Endothelial cell of umbilical vein (primary cell): ENCODE results near the gene PLAAT1. TPM values are rescaled to one million over a fixed set of nuclear protein-coding genes. Genes with fewer than 3 reads are reported as not detected.

Source experiments
- BruUV-seq: library from RNA; stranded (reverse); fragments of 400-500 nt; replicated peaks from 2 replicates; lab custom pipeline; 2021; lab: Mats Ljungman, UMichigan
- CTCF ChIA-PET: fragments of 300-600, 350-600 bp; sonication (Branson Sonifier 250); formaldehyde crosslinking; loops from one replicate; lab custom pipeline; 2021; ENCODE audit warnings: antibody characterized with exemption, inconsistent platforms; lab: Charles Lee
- POLR2A ChIA-PET: fragments of 300-600, 350-600 bp; sonication (Branson Sonifier 250); formaldehyde crosslinking; loops from one replicate; lab custom pipeline; 2021; ENCODE audit warnings: antibody characterized with exemption, inconsistent platforms; lab: Charles Lee
- DNase-seq: peaks from one replicate; pipeline ENCODE4 v3.0.0-alpha.2; 2011; ENCODE audit warnings: low read depth, low spot score
- FAIRE-seq: peaks from 2 replicates; lab custom pipeline; 2011; peaks lifted over from hg19 to GRCh38; lab: Jason Lieb, UNC
- H2AFZ ChIP-seq: 2 replicates; pipeline ENCODE4 v1.6.0; 2012; ENCODE audit warnings: low read depth, low read length, control low read depth, inconsistent platforms
- H3K27ac ChIP-seq: 2 replicates; pipeline ENCODE4 v1.5.1; 2011; ENCODE audit warnings: low read depth, mild to moderate bottlenecking, control low read depth, low read length, moderate library complexity; ENCODE audit not compliant: insufficient read depth
- H3K27me3 ChIP-seq, 2 experiments: 2 replicates each; pipeline versions ENCODE4 v1.6.0 to v1.6.1; 2011; ENCODE audit warnings: low read length in 2 of 2, mixed read lengths in 1 of 2; ENCODE audit not compliant: control insufficient read depth in 2 of 2, insufficient read depth in 2 of 2
- H3K36me3 ChIP-seq, 2 experiments: 2 replicates in 1 of 2; 3 replicates in 1 of 2; pipeline ENCODE4 v1.5.1; 2011; ENCODE audit warnings: low read length in 2 of 2, mild to moderate bottlenecking in 1 of 2, moderate library complexity in 1 of 2; ENCODE audit not compliant: control insufficient read depth in 2 of 2, insufficient read depth in 2 of 2; ENCODE audit errors: extremely low read depth in 1 of 2
- H3K4me1 ChIP-seq: 3 replicates; pipeline ENCODE4 v1.5.1; 2011; ENCODE audit warnings: mild to moderate bottlenecking, low read length; ENCODE audit not compliant: control insufficient read depth, insufficient read depth; ENCODE audit errors: extremely low read depth
- H3K4me2 ChIP-seq: 2 replicates; pipeline ENCODE4 v1.6.1; 2011; ENCODE audit warnings: low read length, control low read depth, mixed read lengths; ENCODE audit not compliant: insufficient read depth
- H3K4me3 ChIP-seq, 3 experiments: fragments of 200-600 bp in 1 of 3; sonication (generic), shearing (Covaris generic) in 1 of 3; replicated peaks in 1 of 3; 2 replicates each; pipeline ENCODE4 v1.5.1; 2011 to 2016; ENCODE audit warnings: control low read depth in 3 of 3, low read length in 3 of 3, mild to moderate bottlenecking in 2 of 3, inconsistent platforms in 1 of 3, low read depth in 1 of 3, moderate library complexity in 1 of 3; ENCODE audit not compliant: insufficient read depth in 1 of 3
- H3K79me2 ChIP-seq: 2 replicates; pipeline ENCODE4 v1.6.0; 2012; ENCODE audit warnings: low read length, inconsistent platforms; ENCODE audit not compliant: control insufficient read depth, insufficient read depth
- H3K9ac ChIP-seq: replicated peaks from 2 replicates; pipeline ENCODE3; 2011; ENCODE audit warnings: low read length, control low read depth; ENCODE audit not compliant: insufficient read depth; ENCODE audit errors: extremely low read depth
- H3K9me1 ChIP-seq: replicated peaks from 3 replicates; pipeline ENCODE4 v1.6.0; 2011; ENCODE audit warnings: mild to moderate bottlenecking, low read length; ENCODE audit not compliant: control insufficient read depth, insufficient read depth; ENCODE audit errors: extremely low read depth
- H3K9me3 ChIP-seq: replicated peaks from 2 replicates; pipeline ENCODE4 v1.5.1; 2012; ENCODE audit warnings: low read length, inconsistent platforms; ENCODE audit not compliant: control insufficient read depth, insufficient read depth
- H4K20me1 ChIP-seq: replicated peaks from 2 replicates; pipeline ENCODE3; 2011; ENCODE audit warnings: mild to moderate bottlenecking, low read length; ENCODE audit not compliant: control insufficient read depth, insufficient read depth; ENCODE audit errors: extremely low read depth
- CTCF ChIP-seq, 2 donors: IDR thresholded peaks; 1 replicate in 1 of 2; 2 replicates in 1 of 2; pipeline ENCODE4 v1.5.1; 2011; ENCODE audit warnings: low read length in 2 of 2, mild to moderate bottlenecking in 2 of 2, moderate library complexity in 2 of 2, control low read depth in 1 of 2, inconsistent platforms in 1 of 2, low read depth in 1 of 2; ENCODE audit not compliant: insufficient read depth in 1 of 2; ENCODE audit errors: extremely low read depth in 1 of 2
- EZH2 ChIP-seq: IDR thresholded peaks from 2 replicates; pipeline ENCODE4 v1.6.1; 2012; ENCODE audit warnings: borderline replicate concordance, low read depth, mild to moderate bottlenecking, moderate library complexity, low read length, inconsistent platforms; ENCODE audit not compliant: severe bottlenecking
- FOS ChIP-seq: IDR thresholded peaks from 2 replicates; pipeline ENCODE4 v1.6.1; 2011; ENCODE audit warnings: mild to moderate bottlenecking, low read length, moderate library complexity, borderline replicate concordance; ENCODE audit not compliant: insufficient read depth
- GATA2 ChIP-seq: IDR thresholded peaks from 2 replicates; pipeline ENCODE4 v1.7.0; 2011; ENCODE audit warnings: low read depth, mild to moderate bottlenecking, moderate library complexity, mixed read lengths, low read length; ENCODE audit not compliant: insufficient read length, insufficient read depth
- JUN ChIP-seq: IDR thresholded peaks from 2 replicates; pipeline ENCODE4 v1.6.1; 2011; ENCODE audit warnings: borderline replicate concordance, low read depth; ENCODE audit not compliant: insufficient read length, insufficient read depth
- MAX ChIP-seq: IDR thresholded peaks from 2 replicates; pipeline ENCODE4 v1.6.1; 2011; ENCODE audit not compliant: insufficient read depth, insufficient read length
- MYC ChIP-seq: IDR thresholded peaks from one replicate; pipeline ENCODE4 v1.6.1; 2011; ENCODE audit warnings: mild to moderate bottlenecking, low read depth, low read length
- POLR2A ChIP-seq: IDR thresholded peaks from 2 replicates; pipeline ENCODE4 v1.6.1; 2012; ENCODE audit warnings: low read depth, mild to moderate bottlenecking, control low read depth, low read length
- POLR2AphosphoS5 ChIP-seq: IDR thresholded peaks from 2 replicates; pipeline ENCODE4 v1.6.1; 2012; ENCODE audit warnings: low read depth, mild to moderate bottlenecking, control low read depth, low read length, moderate library complexity; ENCODE audit not compliant: insufficient read depth
- dilution Hi-C: fragments of 300-500 bp; cut with MboI; formaldehyde crosslinking; loops from one replicate; pipeline ENCODE4 v1.15.0; 2019; ENCODE audit warnings: low sequenced_read_pairs; ENCODE audit not compliant: extremely low pct_ligation_motif_present
- intact Hi-C: fragments of 100-400 bp; cut with micrococcal nuclease; formaldehyde crosslinking; loops from one replicate; pipeline ENCODE4 v1.10.0; 2022
- polyA plus RNA-seq, 4 experiments: library from polyadenylated mRNA; depleted of rRNA in 3 of 4; stranded (reverse) in 3 of 4; unstranded in 1 of 4; fragments of >200 nt; gene quantifications; 2 replicates each; pipeline versions ENCODE4 v1.2.1 to v1.2.3, GENCODE V29; 2011 to 2012; ENCODE audit warnings: missing spikeins in 1 of 4
- total RNA-seq: library from RNA; stranded (reverse); gene quantifications from 2 replicates; pipeline ENCODE4 v1.2.3, GENCODE V29; 2021

Gene PLAAT1
- total and polyA plus RNA-seq, 2 donors (not counting 3 experiments of a cell fraction or from before 2014, with no cell fraction given), result 0.58 to 0.75 TPM

- no peak for FAIRE-seq
- dilution Hi-C loops, result no loop called here
- Histone ChIP-seq H3K4me3 (no peak overlapping the region), H3K79me2 (no peaks in the 10 kb centered on the region), H3K9me3 (no peaks in the 10 kb centered on the region), H3K36me3 (no peaks in the 10 kb centered on the region), H3K9ac (no peak overlapping the region), H3K27me3 (peaks cover 3 to 15% of the 10 kb centered on the region in 2 experiments), H3K27ac (no peak overlapping the region), H3K9me1 (no peaks in the 10 kb centered on the region), H3K4me1 (peaks cover 5% of the 10 kb centered on the region), H3K4me2 (no peak overlapping the region), H2AFZ (no peak overlapping the region), H4K20me1 (no peaks in the 10 kb centered on the region)
- POLR2A ChIA-PET, result no interaction called here
- BruUV-seq, result no TSS peak
- no peak for TF ChIP-seq MAX
- TF ChIP-seq CTCF (IDR thresholded peaks at IDR 0.05; ENCODE audit: extremely low read depth in 1 of 2, insufficient read depth in 1 of 2, low read depth in 1 of 2, low read length in 2 of 2), result no peak
- TF ChIP-seq POLR2AphosphoS5, result no peak
- TF ChIP-seq POLR2A, result no peak
- no peak for TF ChIP-seq JUN
- no peak for TF ChIP-seq GATA2
- TF ChIP-seq FOS, result no peak
- no peak for TF ChIP-seq EZH2
- no peak for TF ChIP-seq MYC
- CTCF ChIA-PET, result interaction anchor here (1.4 kb wide), 1 partner anchor 11 kb away, joined by 3 read pairs; no protein-coding TSS in a partner anchor
- DNase-seq, result no peak
- intact Hi-C loops, result loop anchor here (5.0 kb wide), 2 partner anchors 219 to 431 kb away; no protein-coding TSS in a partner anchor
Observed at GRCh38 chr3:193243571-193243970, 2.5 kb downstream of the PLAAT1 start.
